Uterus (tissue), 4 donors: Measurements from ENCODE around the gene C1orf198. TPM values are rescaled to one million over a fixed set of nuclear protein-coding genes. Genes with fewer than 3 reads are reported as not detected.

Experiments used
- DNase-seq, 2 donors: peaks; one replicate each; pipeline ENCODE4 v3.0.0-alpha.2; 2019 to 2020
- H3K27ac ChIP-seq, 2 donors: fragments of 200-600 bp; sonication (generic); 1 replicate in 1 of 2; 2 replicates in 1 of 2; pipeline ENCODE4 v1.5.1; 2016 to 2018
- H3K27me3 ChIP-seq, 2 donors: fragments of 200-600 bp; sonication (generic); one replicate each; pipeline ENCODE4 v1.5.1; 2018 to 2019; ENCODE audit warnings: control low read depth in 1 of 2
- H3K36me3 ChIP-seq, 2 donors: fragments of 200-600 bp; sonication (generic); one replicate each; pipeline ENCODE4 v1.5.1; 2019; ENCODE audit warnings: control low read depth in 1 of 2
- H3K4me1 ChIP-seq, 2 donors: fragments of 200-600 bp; sonication (generic); one replicate each; pipeline ENCODE4 v1.5.1; 2018 to 2019; ENCODE audit warnings: control low read depth in 1 of 2
- H3K4me3 ChIP-seq, 2 donors: fragments of 200-600 bp; sonication (generic); 1 replicate in 1 of 2; 2 replicates in 1 of 2; pipeline ENCODE4 v1.5.1; 2018 to 2019; ENCODE audit warnings: mild to moderate bottlenecking in 1 of 2
- H3K9me3 ChIP-seq, 2 donors: fragments of 200-600 bp; sonication (generic); one replicate each; pipeline ENCODE4 v1.5.1; 2019; ENCODE audit warnings: control low read depth in 1 of 2
- CTCF ChIP-seq, 4 experiments: fragments of 200-600 bp in 2 of 4; fragments of 450-650 bp in 2 of 4; sonication (generic) in 2 of 4; IDR thresholded peaks; one replicate each; pipeline ENCODE4 v1.5.1; 2016 to 2019; ENCODE audit warnings: antibody characterized with exemption in 4 of 4, mild to moderate bottlenecking in 2 of 4, moderate library complexity in 1 of 4
- POLR2A ChIP-seq, 2 donors: fragments of 450-650 bp; IDR thresholded peaks; one replicate each; pipeline ENCODE4 v1.6.1; 2016; ENCODE audit warnings: antibody characterized with exemption in 2 of 2, mild to moderate bottlenecking in 1 of 2, moderate library complexity in 1 of 2
- intact Hi-C: fragments of 100-400 bp; cut with DNase I; formaldehyde crosslinking; loops from one replicate; pipeline ENCODE4 v1.15.1; 2023; ENCODE audit warnings: low total_unique reads
- total RNA-seq, 4 donors: library from RNA; depleted of rRNA in 3 of 4; stranded (reverse); fragments of >200 nt in 3 of 4; gene quantifications; one replicate each; pipeline versions ENCODE4 v1.1.0 to v1.2.4, GENCODE V29; 2014 to 2023
- donor health status: DM: yes; HTN: yes; CAD: no.

Gene C1orf198
- total RNA-seq, 4 donors from 2014 or later, result 41.0 to 80.0 (median 60.8) TPM

GRCh38 chr1:230858236-230858820 lies 10.0 kb downstream of the C1orf198 start:
- Histone ChIP-seq H3K27me3 (no peaks in the 10 kb centered on the region), H3K4me3 (no peak overlapping the region), H3K27ac (peak overlapping the region in 1 of 2 donors; percentile 23), H3K36me3 (no peaks in the 10 kb centered on the region), H3K4me1 (peaks cover 0 to 12% of the 10 kb centered on the region in 2 donors), H3K9me3 (no peaks in the 10 kb centered on the region)
- intact Hi-C loops, result no loop called here
- DNase-seq, result no peak
- no peak for TF ChIP-seq POLR2A (IDR thresholded peaks at IDR 0.05)
- TF ChIP-seq CTCF (IDR thresholded peaks at IDR 0.05), result no peak

GRCh38 chr1:230857822-230858221 lies 10.5 kb downstream of the C1orf198 start:
- intact Hi-C loops, result no loop called here
- H3K4me1 ChIP-seq, result peaks cover 0 to 9% of the 10 kb centered on the region in 2 donors
- no peaks in the 10 kb centered on the region for H3K9me3 ChIP-seq

GRCh38 chr1:230857077-230857476 lies 11.2 kb downstream of the C1orf198 start:
- Histone ChIP-seq H3K27me3 (no peaks in the 10 kb centered on the region), H3K9me3 (no peaks in the 10 kb centered on the region), H3K36me3 (no peaks in the 10 kb centered on the region), H3K27ac (peak overlapping the region in 1 of 2 donors; percentile 11), H3K4me1 (peaks cover 0 to 9% of the 10 kb centered on the region in 2 donors), H3K4me3 (no peak overlapping the region)
- DNase-seq, result no peak
- TF ChIP-seq CTCF (IDR thresholded peaks at IDR 0.05) (no peak), POLR2A (IDR thresholded peaks at IDR 0.05) (no peak)
- intact Hi-C loops, result no loop called here

More at GRCh38 chr1:230857822-230858221, 10.5 kb downstream of the C1orf198 start:
- Histone ChIP-seq H3K27ac (peak overlapping the region in 1 of 2 donors; percentile 11), H3K27me3 (no peaks in the 10 kb centered on the region), H3K36me3 (no peaks in the 10 kb centered on the region), H3K4me3 (no peak overlapping the region)
- DNase-seq, result no peak
- TF ChIP-seq POLR2A (IDR thresholded peaks at IDR 0.05) (no peak), CTCF (IDR thresholded peaks at IDR 0.05) (no peak)

- Histone ChIP-seq H3K4me3 (no peak overlapping the region), H3K27me3 (no peaks in the 10 kb centered on the region), H3K4me1 (peaks cover 0 to 18% of the 10 kb centered on the region in 2 donors), H3K36me3 (no peaks in the 10 kb centered on the region), H3K9me3 (no peaks in the 10 kb centered on the region), H3K27ac (no peak overlapping the region)
- intact Hi-C loops, result no loop called here
- TF ChIP-seq POLR2A (IDR thresholded peaks at IDR 0.05) (no peak), CTCF (IDR thresholded peaks at IDR 0.05) (no peak)
- DNase-seq, result no peak
These were observed 12.4 kb downstream of the C1orf198 start for GRCh38 chr1:230855886-230856285.

- Histone ChIP-seq H3K36me3 (no peaks in the 10 kb centered on the region), H3K27ac (no peak overlapping the region), H3K27me3 (no peaks in the 10 kb centered on the region), H3K9me3 (no peaks in the 10 kb centered on the region), H3K4me1 (peaks cover 5 to 25% of the 10 kb centered on the region in 2 donors), H3K4me3 (no peak overlapping the region)
- DNase-seq, result no peak
- TF ChIP-seq CTCF (IDR thresholded peaks at IDR 0.05) (no peak), POLR2A (IDR thresholded peaks at IDR 0.05) (no peak)
- intact Hi-C loops, result no loop called here
These were observed 13.9 kb downstream of the C1orf198 start for GRCh38 chr1:230854423-230854822.
